IPS-11a (cell line): ENCODE measurements around the gene SYNJ2.

Experiments
- H3K4me3 ChIP-seq: one replicate; pipeline ENCODE4 v1.5.1; 2013; ENCODE audit warnings: low read depth, low read length, control low read depth

SYNJ2 gene

GRCh38 chr6:157996201-157996712 lies 14.6 kb downstream of the SYNJ2 start:
- no peak overlapping the region for H3K4me3 ChIP-seq

GRCh38 chr6:157996918-157997702 lies 15.4 kb downstream of the SYNJ2 start:
- no peak overlapping the region for H3K4me3 ChIP-seq

GRCh38 chr6:157997893-157998608 lies 16.4 kb downstream of the SYNJ2 start:
- H3K4me3 ChIP-seq, result no peak overlapping the region

GRCh38 chr6:157998707-157999167 lies 17.1 kb downstream of the SYNJ2 start:
- no peak overlapping the region for H3K4me3 ChIP-seq

- no peak overlapping the region for H3K4me3 ChIP-seq
Observed at GRCh38 chr6:157999168-158000051, 17.7 kb downstream of the SYNJ2 start.

- H3K4me3 ChIP-seq, result no peak overlapping the region
Observed at GRCh38 chr6:158000530-158001307, 19.1 kb downstream of the SYNJ2 start.

- H3K4me3 ChIP-seq, result no peak overlapping the region
Observed at GRCh38 chr6:158002249-158002950, 20.7 kb downstream of the SYNJ2 start.

- no peak overlapping the region for H3K4me3 ChIP-seq
Observed at GRCh38 chr6:158002951-158003853, 21.5 kb downstream of the SYNJ2 start.

GRCh38 chr6:158003910-158004700 lies 22.4 kb downstream of the SYNJ2 start:
- no peak overlapping the region for H3K4me3 ChIP-seq

- no peak overlapping the region for H3K4me3 ChIP-seq
Observed at GRCh38 chr6:158004701-158005095, 23.0 kb downstream of the SYNJ2 start.

- no peak overlapping the region for H3K4me3 ChIP-seq
Observed at GRCh38 chr6:158005626-158006180, 24.0 kb downstream of the SYNJ2 start.

- no peak overlapping the region for H3K4me3 ChIP-seq
Observed at GRCh38 chr6:158006331-158006730, 24.7 kb downstream of the SYNJ2 start.

- no peak overlapping the region for H3K4me3 ChIP-seq
Observed at GRCh38 chr6:158006821-158007570, 25.3 kb downstream of the SYNJ2 start.

- no peak overlapping the region for H3K4me3 ChIP-seq
Observed at GRCh38 chr6:158008864-158009113, 27.1 kb downstream of the SYNJ2 start.

- H3K4me3 ChIP-seq, result no peak overlapping the region
Observed at GRCh38 chr6:158009114-158009891, 27.6 kb downstream of the SYNJ2 start.

- H3K4me3 ChIP-seq, result no peak overlapping the region
Observed at GRCh38 chr6:158009935-158010585, 28.4 kb downstream of the SYNJ2 start.
